ENCODE measurements around the gene CBX1.
"Not testable (repeated sequence)": the region's sequence is repeated elsewhere in the genome, so short reads cannot be mapped to it uniquely, and the experiment has no call there.

The CBX1 gene

DNA sequence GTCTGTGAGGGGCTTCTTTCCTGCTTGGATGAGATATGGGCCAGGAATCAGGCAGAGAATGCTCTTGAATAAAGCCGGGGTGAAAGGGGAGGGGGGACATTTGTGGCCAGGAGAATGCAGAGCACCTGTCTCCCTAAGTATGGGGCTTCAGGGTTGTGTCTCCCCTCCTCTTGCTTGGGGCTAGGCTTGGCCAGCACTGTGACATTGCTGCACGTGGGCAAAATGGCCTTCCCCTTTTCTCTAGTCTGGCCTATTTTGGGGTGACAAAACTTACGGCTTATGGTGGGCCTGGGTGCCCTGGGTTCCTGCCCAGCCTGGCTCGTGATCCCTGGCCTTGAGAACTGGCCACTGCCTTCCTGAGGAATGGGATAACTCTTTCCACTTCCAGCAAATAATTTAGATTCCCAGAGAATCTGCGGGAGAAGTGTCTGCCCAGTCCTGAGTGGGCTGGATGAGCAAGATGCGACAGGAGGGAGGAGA, 47.5 kb downstream of the CBX1 start:
- DNase-seq (ENCODE audit: low read depth in 3 of 3, low spot score in 1 of 3): no peak

DNA sequence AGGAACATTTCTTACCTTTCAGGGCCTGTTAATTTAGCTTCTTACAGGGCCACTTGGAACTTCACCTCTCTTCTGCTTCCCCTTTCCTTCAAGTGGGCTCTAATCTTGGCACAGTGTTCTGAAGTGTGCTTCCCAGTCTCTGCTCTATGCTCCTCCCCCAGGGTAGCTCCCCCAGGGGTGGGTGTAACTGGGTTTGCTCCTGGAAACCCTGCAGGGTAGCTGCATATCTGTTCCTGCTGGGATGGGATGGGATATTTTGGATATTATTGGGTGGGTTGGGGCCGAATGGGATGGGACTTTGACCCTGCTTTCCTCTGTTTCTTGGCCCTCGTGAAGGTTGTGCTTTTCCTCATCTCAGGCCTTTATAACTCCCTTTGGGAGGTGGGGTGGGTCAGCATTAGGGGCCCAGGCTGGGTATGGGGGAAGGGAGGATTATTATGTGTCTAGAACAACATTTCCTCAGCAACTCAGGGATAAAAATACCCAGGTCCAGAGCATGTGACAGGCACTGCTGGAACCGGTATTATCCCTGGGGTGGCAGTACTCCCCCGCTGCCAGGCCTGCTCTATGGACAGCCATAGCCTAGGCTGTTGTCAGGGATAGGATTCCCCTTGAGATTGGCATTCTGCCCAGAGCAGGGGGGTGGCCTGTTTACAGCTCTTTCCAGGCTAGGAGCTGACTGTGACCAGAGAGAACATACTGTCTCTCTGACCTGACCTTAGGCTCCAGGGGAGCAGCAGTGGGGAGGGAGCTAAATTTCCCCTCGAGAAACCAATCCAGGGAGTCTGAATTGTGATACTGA, 48.1 kb downstream of the CBX1 start:
- DNase-seq (ENCODE audit: low read depth in 3 of 3, low spot score in 1 of 3): no peak

DNA sequence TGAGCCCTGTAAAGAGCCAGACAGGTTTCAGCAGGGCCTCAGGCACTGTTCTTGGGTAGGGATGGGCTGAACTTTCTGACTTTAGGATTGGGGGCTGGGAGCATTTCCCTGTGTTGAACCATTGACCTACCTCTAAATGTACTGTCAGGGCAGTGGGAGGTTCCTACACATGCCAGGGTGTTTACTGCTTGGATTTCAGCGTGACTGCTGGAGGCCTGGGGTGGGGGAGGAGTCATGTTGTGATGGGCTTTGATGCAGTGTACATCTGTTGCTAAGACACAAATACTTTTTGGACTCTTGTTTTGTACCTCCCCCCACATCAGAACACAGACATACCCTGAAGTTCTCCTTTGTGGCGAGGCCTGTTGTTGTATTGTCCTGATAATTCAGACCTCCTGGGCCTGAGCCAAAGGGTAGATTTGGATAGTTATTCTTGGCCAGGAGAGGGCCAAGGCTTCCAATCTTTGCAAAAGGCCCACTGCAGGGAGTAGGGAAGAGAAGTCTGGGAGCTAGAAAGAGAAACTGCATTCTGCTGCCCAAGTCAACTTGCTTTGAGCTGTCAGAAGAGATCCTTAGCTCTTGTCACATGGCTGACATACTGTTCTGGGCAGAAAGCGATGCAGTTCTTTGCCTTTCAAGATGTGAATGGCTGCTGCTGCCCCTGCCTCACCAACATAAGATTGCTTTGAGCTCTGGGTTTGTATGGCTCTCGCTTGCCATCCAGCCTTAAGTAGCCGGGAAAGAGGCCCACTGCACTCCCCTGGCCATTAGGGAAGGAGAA, 49.4 kb downstream of the CBX1 start:
- DNase-seq (ENCODE audit: low read depth in 3 of 3, low spot score in 1 of 3): no peak

DNA sequence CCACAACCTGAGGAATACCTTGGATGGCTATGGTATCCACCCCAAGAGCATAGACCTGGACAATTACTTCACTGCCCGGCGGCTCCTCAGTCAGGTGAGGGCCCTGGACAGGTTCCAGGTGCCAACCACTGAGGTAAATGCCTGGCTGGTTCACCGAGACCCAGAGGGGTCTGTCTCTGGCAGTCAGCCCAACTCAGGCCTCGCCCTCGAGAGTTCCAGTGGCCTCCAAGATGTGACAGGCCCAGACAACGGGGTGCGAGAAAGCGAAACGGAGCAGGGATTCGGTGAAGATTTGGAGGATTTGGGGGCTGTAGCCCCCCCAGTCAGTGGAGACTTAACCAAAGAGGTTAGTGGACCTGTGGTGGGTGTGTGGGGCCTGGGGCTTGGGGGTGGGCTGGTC, 50.0 kb downstream of the CBX1 start:
- no peak for DNase-seq (ENCODE audit: low read depth in 3 of 3, low spot score in 1 of 3)

DNA sequence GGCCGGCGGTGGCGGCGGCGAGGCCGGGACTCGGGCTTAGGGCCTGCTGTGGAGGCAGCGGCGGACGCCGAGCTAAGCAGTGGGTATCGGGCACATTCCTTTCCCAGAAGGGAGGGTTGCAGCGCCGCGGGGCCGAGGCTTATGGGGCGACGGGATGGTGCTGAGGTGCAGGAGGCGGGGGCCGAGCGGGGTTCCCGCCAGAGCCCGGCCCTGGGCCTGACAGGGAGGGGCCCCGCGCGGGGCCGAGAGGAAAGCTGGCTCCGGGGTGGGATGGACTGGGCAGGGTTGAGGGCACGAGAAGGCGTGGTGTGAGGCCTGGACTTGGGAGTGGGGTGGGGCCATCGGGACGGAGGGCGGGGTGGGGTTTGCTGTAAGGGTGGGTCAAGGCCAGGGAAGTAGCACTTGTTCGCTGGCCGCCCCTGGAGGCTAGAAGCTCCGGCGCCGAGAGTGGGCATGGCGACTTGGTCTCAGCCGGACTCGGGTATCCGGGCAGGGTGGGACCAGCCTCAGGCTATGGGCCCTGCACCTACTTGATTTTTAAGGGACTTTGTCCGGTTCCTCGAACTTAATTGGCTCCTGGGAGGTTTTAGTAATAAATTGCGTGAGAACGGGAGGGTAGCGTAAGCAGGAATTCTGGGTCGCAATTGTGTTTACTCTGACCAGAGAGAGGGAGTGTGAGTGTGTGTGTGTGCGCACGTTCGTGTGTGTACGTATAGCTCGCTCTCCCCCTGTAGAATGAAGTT, 52.7 kb downstream of the CBX1 start:
- DNase-seq (ENCODE audit: low read depth in 3 of 3, low spot score in 1 of 3): no peak

DNA sequence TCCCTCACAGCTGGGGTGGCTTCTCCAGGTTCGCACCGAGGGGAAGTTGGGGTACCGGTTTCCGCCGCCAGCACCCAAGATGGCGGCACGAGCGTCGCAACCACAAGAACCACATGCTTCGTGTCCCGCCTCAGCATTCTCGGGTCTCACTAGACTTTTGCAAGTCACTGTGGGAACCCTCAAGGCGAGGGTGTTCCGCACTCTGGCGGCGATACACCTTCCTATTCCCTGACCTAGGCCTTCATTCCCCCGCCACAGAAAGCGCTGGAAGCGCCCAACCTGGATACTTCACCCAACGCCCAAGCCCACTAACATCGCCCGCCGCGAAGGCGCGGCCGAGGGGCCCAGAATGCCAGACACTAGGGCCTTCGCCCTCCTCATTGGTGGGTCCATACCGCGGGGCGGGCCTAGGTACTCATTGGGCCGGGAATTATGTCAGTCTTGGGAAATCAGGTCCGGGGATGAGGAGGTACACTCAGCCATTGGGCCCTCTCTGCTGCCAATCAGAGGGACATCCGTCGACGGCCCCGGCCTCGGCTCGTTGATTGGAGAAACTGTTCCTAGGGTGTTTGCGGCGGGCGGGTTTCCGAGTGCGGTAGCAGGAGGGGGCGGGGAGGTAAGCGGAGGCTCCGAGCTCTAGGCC, 53.4 kb downstream of the CBX1 start, which contains the start of gene NFE2L1:
Gene NFE2L1 (plus strand): TSS at position 619 of the 643 bp plus-strand sequence. CDS start 2,760 bp downstream, outside the sequence.
- DNase-seq (ENCODE audit: low read depth in 3 of 3, low spot score in 1 of 3): peak; percentile 88 to 94 (median 93)

DNA sequence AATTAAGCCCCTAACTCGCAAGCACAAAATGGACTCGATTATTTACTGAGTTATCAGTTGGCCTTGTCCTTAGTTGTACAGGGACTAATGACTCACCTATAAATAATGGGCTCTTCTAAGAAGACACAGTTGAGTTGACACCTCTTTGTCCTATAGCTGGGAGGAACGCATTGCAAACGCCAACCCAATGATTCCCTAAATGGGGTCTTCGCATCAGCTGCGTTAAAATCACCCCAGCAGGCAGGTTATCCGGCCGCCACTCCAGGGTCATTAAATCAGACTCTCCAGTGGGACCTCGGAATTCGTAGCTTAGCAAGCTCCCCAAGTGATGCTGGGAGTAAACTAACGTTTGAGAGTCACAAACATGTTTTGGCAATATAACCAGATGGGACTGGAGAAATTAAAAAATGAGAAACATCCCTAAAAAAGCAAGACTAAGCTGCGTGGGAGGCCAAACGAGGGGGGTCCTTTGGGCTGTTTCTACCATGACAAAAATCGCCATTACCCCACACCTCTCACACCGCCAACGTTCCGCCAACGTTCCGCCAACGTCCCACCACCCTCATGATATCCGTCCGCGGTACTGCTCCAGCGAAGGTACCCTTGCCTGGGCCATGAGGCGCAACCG, 54.1 kb downstream of the CBX1 start:
- peak in 1 of 3 donors; percentile 32 for DNase-seq (ENCODE audit: low read depth in 3 of 3, low spot score in 1 of 3)

DNA sequence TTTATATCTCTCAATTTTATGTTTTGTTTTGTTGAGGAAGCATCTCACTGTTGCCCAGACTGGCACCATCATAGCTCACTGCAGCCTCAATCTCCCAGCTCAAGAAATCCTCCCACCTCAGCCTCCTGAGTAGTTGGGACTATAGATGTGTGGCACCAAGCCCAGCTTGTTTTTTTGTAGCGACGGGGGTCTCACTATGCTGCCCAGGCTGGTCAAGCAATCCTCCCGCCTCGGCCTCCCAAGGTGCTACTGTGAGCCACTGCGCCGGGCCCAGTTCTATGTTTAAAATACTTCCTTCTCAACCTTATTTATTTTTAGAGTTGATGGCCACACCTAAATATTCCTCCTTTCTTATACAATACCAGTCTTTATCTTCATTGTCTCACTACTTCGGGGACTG, 55.0 kb downstream of the CBX1 start:
- DNase-seq (ENCODE audit: low read depth in 3 of 3, low spot score in 1 of 3): no peak

DNA sequence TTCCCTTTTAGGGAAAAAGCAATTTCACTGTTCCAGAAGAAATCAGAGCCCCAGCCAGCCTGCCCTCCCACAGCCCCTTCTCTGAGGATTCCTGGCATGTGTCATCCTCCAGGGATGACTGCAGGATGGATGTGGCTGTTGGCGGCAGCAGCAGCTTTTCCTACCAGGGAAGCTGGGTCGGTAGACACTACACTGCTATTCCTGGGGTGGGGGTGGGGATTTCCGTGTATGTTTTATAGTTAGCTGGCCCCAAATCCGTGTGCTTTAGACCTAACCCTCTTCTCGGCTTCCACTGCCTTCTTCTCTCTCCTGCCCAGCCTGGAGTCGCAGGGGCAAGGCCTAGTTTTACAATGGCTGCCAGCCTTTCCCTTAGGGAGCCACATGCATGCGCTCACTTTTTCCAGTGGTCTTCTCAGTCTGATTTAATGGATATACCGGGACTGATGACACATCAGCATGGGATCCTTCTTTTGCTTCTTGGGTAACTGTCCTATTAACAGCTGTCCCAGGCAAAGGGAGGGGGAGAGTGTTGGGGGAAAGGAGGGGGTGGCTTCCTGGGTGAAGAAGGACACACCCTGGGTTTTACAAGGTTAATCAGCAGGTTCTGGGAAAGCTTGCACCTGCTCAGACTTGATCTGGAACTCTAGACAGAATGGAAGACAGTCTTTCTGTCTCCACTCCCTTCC, 55.8 kb downstream of the CBX1 start:
- no peak for DNase-seq (ENCODE audit: low read depth in 3 of 3, low spot score in 1 of 3)

DNA sequence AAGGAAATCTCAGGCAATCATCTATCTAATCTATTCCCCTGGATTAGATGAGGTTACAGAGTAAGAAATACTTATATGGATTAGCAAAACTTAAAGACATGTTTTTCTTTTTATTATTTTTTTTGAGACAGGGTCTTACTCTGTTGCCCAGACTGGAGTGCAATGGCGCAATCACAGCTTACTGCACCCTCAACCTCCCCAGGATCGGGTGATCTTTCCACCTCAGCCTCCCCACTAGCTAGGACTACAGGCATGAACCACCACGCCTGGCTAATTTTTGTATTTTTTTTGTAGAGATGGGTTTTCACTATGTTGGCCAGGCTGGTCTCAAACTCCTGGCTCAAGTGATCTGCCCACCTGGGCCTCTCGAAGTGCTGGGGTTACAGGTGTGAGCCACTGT, 56.4 kb downstream of the CBX1 start:
- DNase-seq (ENCODE audit: low read depth in 3 of 3, low spot score in 1 of 3): no peak

DNA sequence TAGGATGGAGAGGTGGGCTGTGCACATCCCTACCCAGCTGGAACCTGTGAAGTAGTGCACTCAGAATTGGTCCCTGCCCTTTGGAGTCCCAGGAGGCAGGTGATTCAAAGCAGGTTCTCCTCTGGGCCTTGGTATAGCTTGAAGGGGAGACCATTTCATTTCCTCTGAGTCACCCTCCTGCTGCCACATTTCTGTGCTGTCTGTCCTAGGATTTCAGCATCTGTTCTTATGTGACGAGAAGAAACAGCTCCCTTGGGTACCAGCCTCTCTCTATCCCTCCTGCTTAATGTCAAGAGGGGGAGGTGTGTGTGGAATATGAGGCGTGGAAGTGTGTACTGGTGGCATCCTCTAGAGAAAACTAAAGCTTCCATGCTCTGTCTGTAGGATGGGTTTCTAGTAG, 58.1 kb downstream of the CBX1 start:
- DNase-seq (ENCODE audit: low read depth in 3 of 3, low spot score in 1 of 3): no peak

DNA sequence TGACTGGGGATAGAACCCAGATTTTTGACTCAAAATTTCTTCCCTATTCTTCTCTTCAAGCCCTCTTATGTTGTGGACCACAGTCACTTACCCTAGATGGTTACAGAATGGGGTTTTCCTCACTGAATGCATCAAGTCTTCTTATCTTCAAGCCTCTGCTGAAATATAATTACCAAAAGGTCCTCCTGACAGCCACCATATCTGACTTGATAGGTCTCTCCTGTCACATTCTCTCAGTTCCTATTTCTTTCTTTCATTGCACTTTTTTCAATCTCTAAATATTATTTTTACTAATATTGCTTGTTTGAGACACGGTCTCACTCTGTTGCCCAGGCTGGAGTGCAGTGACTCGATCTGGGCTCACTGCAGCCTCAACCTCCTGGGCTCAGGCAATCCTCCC, 62.6 kb downstream of the CBX1 start:
- no peak for DNase-seq (ENCODE audit: low read depth in 3 of 3, low spot score in 1 of 3)

DNA sequence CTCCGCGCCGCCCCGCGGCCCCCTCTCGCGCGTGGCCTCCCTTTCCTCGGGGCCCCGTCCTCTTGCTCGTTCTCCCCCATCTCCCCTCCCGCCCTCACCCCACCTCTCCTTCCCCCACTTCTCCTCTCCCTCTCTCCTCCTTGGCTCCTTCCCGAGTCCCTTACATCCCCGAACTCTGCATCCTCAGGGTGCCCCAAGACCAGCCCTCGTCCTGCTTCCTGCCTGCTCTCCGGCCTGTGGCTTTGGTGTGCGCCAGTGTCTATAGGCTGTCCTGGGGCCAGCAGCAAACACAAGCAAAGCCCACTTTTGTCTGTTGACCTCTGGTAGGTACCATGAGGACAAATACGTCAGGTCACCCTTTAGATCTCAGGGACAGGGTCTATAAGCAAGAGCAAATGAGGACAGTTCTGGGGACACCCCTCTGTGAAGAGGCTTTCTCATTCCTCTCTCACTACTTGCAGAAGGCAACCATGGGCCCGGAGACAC, 63.4 kb downstream of the CBX1 start:
- no peak for DNase-seq (ENCODE audit: low read depth in 3 of 3, low spot score in 1 of 3)

DNA sequence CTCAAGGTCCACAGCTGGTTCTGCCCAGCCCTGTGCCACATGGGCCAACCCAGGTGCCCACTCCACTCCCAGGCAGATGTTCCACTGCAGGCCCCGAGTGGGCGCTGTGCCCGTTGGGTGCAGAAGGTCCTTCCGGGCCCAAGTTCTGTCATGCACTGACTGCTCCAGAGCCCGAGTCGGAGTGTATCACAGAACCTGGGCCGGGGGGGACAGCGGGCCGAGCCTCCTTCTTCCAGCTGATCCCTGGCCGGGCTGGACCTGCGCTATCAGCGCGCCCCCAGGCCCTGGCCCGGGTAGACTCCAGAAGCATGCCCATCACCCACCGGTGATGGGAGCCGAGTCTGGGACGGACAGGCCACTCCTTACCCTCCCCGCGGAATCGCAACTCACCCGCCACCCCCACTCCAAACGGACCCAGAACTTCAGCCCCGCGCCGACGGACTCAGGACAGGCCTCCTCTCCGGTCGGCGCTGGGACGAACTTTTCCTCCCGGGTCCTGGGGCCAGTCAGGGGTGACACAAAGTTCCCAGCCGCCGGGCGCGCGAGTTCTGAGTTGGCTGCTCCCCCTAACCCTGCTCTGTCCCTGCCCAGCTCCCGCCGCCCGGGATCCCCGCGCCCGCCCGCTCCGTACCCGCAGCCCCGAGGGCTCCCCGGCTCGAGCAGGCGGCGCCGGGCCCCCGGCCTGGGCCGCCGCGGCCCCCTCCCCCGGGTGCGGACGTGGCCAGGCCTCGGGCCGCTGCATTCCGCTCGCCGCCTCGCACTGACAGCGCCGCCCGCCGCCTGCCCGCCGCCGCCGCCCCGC, 64.0 kb downstream of the CBX1 start, which contains the start of gene COPZ2:
Gene COPZ2 (minus strand): TSS at position 762 of the 802 bp plus-strand sequence. CDS start 20 bp downstream, at position 742.
- DNase-seq (ENCODE audit: low read depth in 3 of 3, low spot score in 1 of 3): peak in 1 of 3 donors; percentile 25

DNA sequence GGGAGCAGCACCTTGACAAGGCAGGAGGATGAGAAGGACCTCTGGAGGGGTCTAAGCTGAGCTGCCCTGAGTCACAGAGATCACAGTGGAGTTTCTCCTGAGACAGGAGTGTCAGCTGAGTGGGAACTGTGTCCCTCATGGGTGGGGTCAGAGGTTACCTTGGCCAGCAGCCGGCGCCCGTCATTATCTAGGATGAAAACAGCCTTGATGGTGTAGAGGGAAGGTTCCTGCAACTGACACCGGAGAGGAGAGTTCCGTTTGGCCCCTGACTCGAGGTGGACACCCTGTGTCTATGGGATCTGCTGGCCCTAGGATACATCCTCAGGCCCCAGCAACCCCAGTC, 64.6 kb downstream of the CBX1 start:
- DNase-seq (ENCODE audit: low read depth in 3 of 3, low spot score in 1 of 3): no peak

DNA sequence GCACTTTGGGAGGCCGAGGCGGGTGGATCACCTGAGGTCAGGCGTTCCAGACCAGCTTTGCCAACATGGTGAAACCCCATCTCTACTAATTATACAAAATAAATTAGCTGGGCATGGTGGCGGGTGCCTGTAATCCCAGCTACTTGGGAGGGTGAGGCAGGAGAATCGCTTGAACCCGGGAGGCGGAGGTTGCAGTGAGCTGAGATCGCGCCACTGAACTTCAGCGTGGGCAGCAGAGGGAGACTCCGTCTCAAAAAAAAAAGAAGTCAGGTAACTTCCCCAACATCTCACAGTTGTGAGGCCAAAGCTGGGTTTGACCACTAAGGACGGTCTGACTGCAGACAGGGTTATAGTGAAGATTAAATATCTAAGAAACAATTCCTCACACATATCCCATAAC, 66.5 kb downstream of the CBX1 start:
- DNase-seq (ENCODE audit: low read depth in 3 of 3, low spot score in 1 of 3): not testable (repeated sequence)

DNA sequence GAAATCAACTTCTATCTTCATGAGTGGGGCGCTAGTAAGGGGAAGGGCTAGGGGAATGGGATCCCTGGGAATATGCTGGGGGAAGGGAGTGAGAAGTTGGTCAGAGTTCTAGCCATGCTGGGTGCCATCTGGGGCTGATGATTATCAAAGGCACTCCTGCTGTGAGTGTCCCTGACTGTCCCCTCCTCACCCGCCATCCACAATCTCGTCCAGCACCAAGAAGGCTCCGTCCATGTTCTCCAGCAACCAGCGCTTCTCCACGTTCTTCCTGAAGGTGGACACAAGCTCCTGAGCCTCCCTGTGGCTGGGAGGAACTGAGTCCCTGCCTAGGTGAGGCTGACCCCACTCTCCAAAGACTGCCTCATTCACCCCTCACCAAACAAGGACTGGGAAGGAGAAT, 69.3 kb downstream of the CBX1 start:
- no peak for DNase-seq (ENCODE audit: low read depth in 3 of 3, low spot score in 1 of 3)

DNA sequence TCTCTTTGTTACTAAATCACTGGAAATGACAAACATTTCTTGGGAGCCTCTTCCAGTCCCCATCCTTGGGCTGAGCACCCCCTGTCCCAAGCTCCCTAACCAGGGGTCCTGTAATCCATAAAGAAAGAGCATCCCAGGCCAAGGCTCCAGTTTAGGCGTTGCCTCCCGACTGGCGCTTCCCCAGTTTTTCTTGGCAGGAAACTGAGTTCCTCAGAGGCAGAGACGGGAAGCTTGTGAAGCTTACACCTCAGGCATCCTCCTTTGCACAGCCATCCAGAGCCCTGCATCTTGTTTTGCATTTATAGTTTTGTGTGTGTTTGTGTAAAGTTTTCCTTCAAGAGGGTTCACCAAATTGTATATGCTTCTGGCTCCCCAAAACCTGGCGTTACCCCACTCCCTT, 70.7 kb downstream of the CBX1 start:
- DNase-seq (ENCODE audit: low read depth in 3 of 3, low spot score in 1 of 3): no peak

DNA sequence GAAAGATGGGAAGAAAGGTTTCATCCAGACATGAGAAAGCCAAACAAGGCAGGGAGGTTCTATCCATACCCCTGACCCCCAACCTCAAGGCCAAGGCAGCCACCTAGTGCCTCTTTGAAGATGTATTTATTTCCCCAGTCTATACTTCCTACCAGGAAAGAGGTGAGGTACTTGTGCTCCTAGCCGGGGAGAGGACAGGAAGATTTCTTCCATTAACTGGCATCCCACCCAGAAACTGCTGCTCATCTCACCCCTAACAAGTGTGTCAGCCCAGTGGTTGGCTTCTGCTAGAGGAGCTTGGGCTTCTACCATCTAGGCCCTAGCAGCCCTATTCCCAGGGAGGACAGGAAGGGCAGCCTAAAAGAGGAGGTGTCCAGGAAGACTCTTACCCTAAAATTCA, 72.5 kb downstream of the CBX1 start:
- no peak for DNase-seq (ENCODE audit: low read depth in 3 of 3, low spot score in 1 of 3)

All from stimulated activated CD4-positive, alpha-beta T cell treated with anti-CD3 and anti-CD28 coated beads, TNF-alpha, amount 100 ng/mL, for 1 hour (primary cell).